Liver (tissue), 3 donors: Measurements from ENCODE around the gene PHC2.

Experiments used
- FOXA1 ChIP-seq: IDR thresholded peaks from 2 replicates; pipeline ENCODE4 v1.6.1; 2016; ENCODE audit warnings: antibody characterized with exemption
- GABPA ChIP-seq, 2 donors: IDR thresholded peaks in 1 of 2; conservative IDR thresholded peaks in 1 of 2; 2 replicates each; pipeline ENCODE4 v1.6.1; 2016; ENCODE audit warnings: antibody characterized with exemption in 2 of 2, mild to moderate bottlenecking in 1 of 2, moderate library complexity in 1 of 2
- JUND ChIP-seq, 2 donors: IDR thresholded peaks; 2 replicates each; pipeline ENCODE4 v1.6.1; 2016; ENCODE audit warnings: antibody characterized with exemption in 2 of 2
- RAD21 ChIP-seq, 2 donors: IDR thresholded peaks; 2 replicates each; pipeline ENCODE4 v1.6.1; 2016; ENCODE audit warnings: antibody characterized with exemption in 2 of 2, mild to moderate bottlenecking in 2 of 2
- TAF1 ChIP-seq: conservative IDR thresholded peaks from 2 replicates; pipeline ENCODE4 v1.6.1; 2016; ENCODE audit warnings: antibody characterized with exemption, mild to moderate bottlenecking
- YY1 ChIP-seq: IDR thresholded peaks from 2 replicates; pipeline ENCODE4 v1.6.1; 2016; ENCODE audit warnings: antibody characterized with exemption, mild to moderate bottlenecking
- TF ChIP-seq, protein P1 (sequence below): fragments of 150-350 bp; IDR thresholded peaks from 2 replicates; pipeline ENCODE4 v1.5.1; 2017; ENCODE audit warnings: improper control_type of control experiment, low read depth, low read length; ENCODE audit not compliant: missing input control
- TF ChIP-seq, protein P2 (sequence below): IDR thresholded peaks from 2 replicates; pipeline ENCODE4 v1.6.1; 2016; ENCODE audit warnings: antibody characterized with exemption, mild to moderate bottlenecking
- TF ChIP-seq, protein P3 (sequence below): IDR thresholded peaks from 2 replicates; pipeline ENCODE4 v1.6.1; 2016; ENCODE audit warnings: antibody characterized with exemption
- TF ChIP-seq, protein P4 (sequence below): IDR thresholded peaks from 2 replicates; pipeline ENCODE4 v1.6.1; 2016; ENCODE audit warnings: antibody characterized with exemption
- TF ChIP-seq, protein P5 (sequence below): IDR thresholded peaks from 2 replicates; pipeline ENCODE4 v1.6.1; 2016; ENCODE audit warnings: antibody characterized with exemption
- donor health status: healthy.
- donor health status: healthy.

DNA sequence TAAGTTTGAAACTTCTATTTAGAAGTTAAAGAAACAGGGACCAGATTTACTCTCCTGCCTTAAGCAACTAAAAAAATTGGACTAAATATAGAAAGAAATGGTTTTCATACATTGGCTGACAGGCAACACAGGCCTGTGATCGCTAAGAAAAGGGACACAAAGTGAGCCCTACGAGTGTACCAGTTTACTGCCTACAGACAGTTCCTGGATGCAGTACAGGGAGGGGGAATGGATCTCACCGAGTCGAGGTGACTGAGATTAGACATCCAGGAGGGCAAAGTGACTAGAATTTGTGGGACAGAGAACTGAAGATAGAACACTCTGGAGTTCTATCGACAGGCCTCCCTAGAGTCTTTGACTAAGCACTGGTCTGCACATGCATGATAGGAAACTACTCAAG lies 16.0 kb downstream of the PHC2 start:
- TF ChIP-seq, protein P1, sequence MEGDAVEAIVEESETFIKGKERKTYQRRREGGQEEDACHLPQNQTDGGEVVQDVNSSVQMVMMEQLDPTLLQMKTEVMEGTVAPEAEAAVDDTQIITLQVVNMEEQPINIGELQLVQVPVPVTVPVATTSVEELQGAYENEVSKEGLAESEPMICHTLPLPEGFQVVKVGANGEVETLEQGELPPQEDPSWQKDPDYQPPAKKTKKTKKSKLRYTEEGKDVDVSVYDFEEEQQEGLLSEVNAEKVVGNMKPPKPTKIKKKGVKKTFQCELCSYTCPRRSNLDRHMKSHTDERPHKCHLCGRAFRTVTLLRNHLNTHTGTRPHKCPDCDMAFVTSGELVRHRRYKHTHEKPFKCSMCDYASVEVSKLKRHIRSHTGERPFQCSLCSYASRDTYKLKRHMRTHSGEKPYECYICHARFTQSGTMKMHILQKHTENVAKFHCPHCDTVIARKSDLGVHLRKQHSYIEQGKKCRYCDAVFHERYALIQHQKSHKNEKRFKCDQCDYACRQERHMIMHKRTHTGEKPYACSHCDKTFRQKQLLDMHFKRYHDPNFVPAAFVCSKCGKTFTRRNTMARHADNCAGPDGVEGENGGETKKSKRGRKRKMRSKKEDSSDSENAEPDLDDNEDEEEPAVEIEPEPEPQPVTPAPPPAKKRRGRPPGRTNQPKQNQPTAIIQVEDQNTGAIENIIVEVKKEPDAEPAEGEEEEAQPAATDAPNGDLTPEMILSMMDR = no peak
- TF ChIP-seq, protein P2, sequence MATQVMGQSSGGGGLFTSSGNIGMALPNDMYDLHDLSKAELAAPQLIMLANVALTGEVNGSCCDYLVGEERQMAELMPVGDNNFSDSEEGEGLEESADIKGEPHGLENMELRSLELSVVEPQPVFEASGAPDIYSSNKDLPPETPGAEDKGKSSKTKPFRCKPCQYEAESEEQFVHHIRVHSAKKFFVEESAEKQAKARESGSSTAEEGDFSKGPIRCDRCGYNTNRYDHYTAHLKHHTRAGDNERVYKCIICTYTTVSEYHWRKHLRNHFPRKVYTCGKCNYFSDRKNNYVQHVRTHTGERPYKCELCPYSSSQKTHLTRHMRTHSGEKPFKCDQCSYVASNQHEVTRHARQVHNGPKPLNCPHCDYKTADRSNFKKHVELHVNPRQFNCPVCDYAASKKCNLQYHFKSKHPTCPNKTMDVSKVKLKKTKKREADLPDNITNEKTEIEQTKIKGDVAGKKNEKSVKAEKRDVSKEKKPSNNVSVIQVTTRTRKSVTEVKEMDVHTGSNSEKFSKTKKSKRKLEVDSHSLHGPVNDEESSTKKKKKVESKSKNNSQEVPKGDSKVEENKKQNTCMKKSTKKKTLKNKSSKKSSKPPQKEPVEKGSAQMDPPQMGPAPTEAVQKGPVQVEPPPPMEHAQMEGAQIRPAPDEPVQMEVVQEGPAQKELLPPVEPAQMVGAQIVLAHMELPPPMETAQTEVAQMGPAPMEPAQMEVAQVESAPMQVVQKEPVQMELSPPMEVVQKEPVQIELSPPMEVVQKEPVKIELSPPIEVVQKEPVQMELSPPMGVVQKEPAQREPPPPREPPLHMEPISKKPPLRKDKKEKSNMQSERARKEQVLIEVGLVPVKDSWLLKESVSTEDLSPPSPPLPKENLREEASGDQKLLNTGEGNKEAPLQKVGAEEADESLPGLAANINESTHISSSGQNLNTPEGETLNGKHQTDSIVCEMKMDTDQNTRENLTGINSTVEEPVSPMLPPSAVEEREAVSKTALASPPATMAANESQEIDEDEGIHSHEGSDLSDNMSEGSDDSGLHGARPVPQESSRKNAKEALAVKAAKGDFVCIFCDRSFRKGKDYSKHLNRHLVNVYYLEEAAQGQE = no peak
- TF ChIP-seq, protein P3, sequence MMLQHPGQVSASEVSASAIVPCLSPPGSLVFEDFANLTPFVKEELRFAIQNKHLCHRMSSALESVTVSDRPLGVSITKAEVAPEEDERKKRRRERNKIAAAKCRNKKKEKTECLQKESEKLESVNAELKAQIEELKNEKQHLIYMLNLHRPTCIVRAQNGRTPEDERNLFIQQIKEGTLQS = no peak
- TF ChIP-seq, protein P4, sequence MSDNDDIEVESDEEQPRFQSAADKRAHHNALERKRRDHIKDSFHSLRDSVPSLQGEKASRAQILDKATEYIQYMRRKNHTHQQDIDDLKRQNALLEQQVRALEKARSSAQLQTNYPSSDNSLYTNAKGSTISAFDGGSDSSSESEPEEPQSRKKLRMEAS = no peak
- TF ChIP-seq YY1 = no peak
- TF ChIP-seq TAF1 = no peak
- no peak for TF ChIP-seq GABPA (IDR thresholded peaks at IDR 0.05 in 1 of 2, conservative IDR thresholded peaks at IDR 0.05 in 1 of 2)
- TF ChIP-seq JUND (IDR thresholded peaks at IDR 0.05) = no peak
- no peak for TF ChIP-seq RAD21 (IDR thresholded peaks at IDR 0.05)
- TF ChIP-seq FOXA1 = no peak
- TF ChIP-seq, protein P5, sequence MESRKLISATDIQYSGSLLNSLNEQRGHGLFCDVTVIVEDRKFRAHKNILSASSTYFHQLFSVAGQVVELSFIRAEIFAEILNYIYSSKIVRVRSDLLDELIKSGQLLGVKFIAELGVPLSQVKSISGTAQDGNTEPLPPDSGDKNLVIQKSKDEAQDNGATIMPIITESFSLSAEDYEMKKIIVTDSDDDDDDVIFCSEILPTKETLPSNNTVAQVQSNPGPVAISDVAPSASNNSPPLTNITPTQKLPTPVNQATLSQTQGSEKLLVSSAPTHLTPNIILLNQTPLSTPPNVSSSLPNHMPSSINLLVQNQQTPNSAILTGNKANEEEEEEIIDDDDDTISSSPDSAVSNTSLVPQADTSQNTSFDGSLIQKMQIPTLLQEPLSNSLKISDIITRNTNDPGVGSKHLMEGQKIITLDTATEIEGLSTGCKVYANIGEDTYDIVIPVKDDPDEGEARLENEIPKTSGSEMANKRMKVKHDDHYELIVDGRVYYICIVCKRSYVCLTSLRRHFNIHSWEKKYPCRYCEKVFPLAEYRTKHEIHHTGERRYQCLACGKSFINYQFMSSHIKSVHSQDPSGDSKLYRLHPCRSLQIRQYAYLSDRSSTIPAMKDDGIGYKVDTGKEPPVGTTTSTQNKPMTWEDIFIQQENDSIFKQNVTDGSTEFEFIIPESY = no peak
